ENCODE results near the gene IMMP2L. TPM values are rescaled to one million over a fixed set of nuclear protein-coding genes. Genes with fewer than 3 reads are reported as not detected.

The IMMP2L gene
- polyA plus RNA-seq, 2 of the 4 experiments (the other 2 are of a cell fraction), result 16.1 to 23.8 TPM

- TF ChIP-seq FOSL2 (IDR thresholded peaks at IDR 0.05) (no peak), FOSL2 (CRISPR knock-in tag; IDR thresholded peaks at IDR 0.05) (no peak), CTCF (IDR thresholded peaks at IDR 0.05) (no peak), NR3C1 (IDR thresholded peaks at IDR 0.05) (no peak), ZSCAN20 (CRISPR knock-in tag; IDR thresholded peaks at IDR 0.05) (no peak), CBX8 (IDR thresholded peaks at IDR 0.05) (no peak), RFX5 (IDR thresholded peaks at IDR 0.05) (no peak), MAZ (IDR thresholded peaks at IDR 0.05; ENCODE audit: borderline replicate concordance, low read depth, low read length) (no peak)
Observed at GRCh38 chr7:111605246-111605645, 43.0 kb upstream of the IMMP2L start (continued).

- FAIRE-seq (no peak), ATAC-seq (no peak), DNase-seq (ENCODE audit: low read depth in 1 of 2, low spot score in 1 of 2) (no peak)
- TF ChIP-seq TP53 (CRISPR knock-in tag; IDR thresholded peaks at IDR 0.05) (no peak), BCL3 (IDR thresholded peaks at IDR 0.05) (no peak), NR3C1 (IDR thresholded peaks at IDR 0.05) (no peak), POLR2AphosphoS2 (conservative IDR thresholded peaks at IDR 0.05; ENCODE audit: low read length) (no peak), MAFK (IDR thresholded peaks at IDR 0.05; ENCODE audit: partially characterized antibody) (no peak), HOXA7 (CRISPR knock-in tag; IDR thresholded peaks at IDR 0.05) (no peak), CHD4 (IDR thresholded peaks at IDR 0.05; ENCODE audit: borderline replicate concordance) (no peak), ELK1 (IDR thresholded peaks at IDR 0.05; ENCODE audit: low read depth, low read length) (no peak), CBX8 (IDR thresholded peaks at IDR 0.05) (no peak), FOXS1 (CRISPR knock-in tag; IDR thresholded peaks at IDR 0.05) (no peak)
- Histone ChIP-seq H3K27ac (no peak overlapping the region), H3K4me1 (no peaks in the 10 kb centered on the region), H3K4me3 (no peak overlapping the region), H3K9me3 (no peaks in the 10 kb centered on the region), H3K4me2 (no peak overlapping the region)
- CTCF ChIA-PET, result interaction anchor here (1.1 kb wide), 1 partner anchor 56 kb away, joined by 3 read pairs; no protein-coding TSS in a partner anchor
- POLR2A ChIA-PET, result no interaction called here
- WGBS (ENCODE audit: missing lambda C conversion rate), result 78% methylated on average over 1 of the region's 1 CpG
Observed at GRCh38 chr7:111600091-111600490, 37.8 kb upstream of the IMMP2L start.

- no peak for ATAC-seq
- WGBS (ENCODE audit: missing lambda C conversion rate), result 95% methylated on average over 1 of the region's 1 CpG
- no peak for FAIRE-seq
- Histone ChIP-seq H3K4me2 (no peak overlapping the region), H3K9me3 (no peaks in the 10 kb centered on the region), H3K4me3 (no peak overlapping the region), H3K27ac (no peak overlapping the region), H3K4me1 (no peaks in the 10 kb centered on the region)
- DNase-seq (ENCODE audit: low read depth in 1 of 2, low spot score in 1 of 2), result no peak
- ChIA-PET POLR2A (no interaction called here), CTCF (no interaction called here)
- no peak for TF ChIP-seq JUN (IDR thresholded peaks at IDR 0.05)
- no peak for TF ChIP-seq BHLHE40 (IDR thresholded peaks at IDR 0.05; ENCODE audit: low read depth, low read length)
- TF ChIP-seq SREBF2 (IDR thresholded peaks at IDR 0.05), result no peak
- TF ChIP-seq HES2 (IDR thresholded peaks at IDR 0.05), result no peak
- TF ChIP-seq CEBPB (IDR thresholded peaks at IDR 0.05), result no peak
- no peak for TF ChIP-seq ZFP36 (IDR thresholded peaks at IDR 0.05; ENCODE audit: borderline replicate concordance, partially characterized antibody)
- no peak for TF ChIP-seq HOXB13 (CRISPR knock-in tag; IDR thresholded peaks at IDR 0.05; ENCODE audit: low read depth)
- TF ChIP-seq SMC3 (IDR thresholded peaks at IDR 0.05), result no peak
- no peak for TF ChIP-seq HDAC2 (IDR thresholded peaks at IDR 0.05)
- TF ChIP-seq FOXS1 (CRISPR knock-in tag; IDR thresholded peaks at IDR 0.05), result no peak
- no peak for TF ChIP-seq CTCF (IDR thresholded peaks at IDR 0.05)
- TF ChIP-seq ZSCAN20 (CRISPR knock-in tag; IDR thresholded peaks at IDR 0.05), result no peak
- no peak for TF ChIP-seq EP300 (IDR thresholded peaks at IDR 0.05)
- no peak for TF ChIP-seq KDM5A (IDR thresholded peaks at IDR 0.05)
- no peak for TF ChIP-seq NPAS2 (CRISPR knock-in tag; IDR thresholded peaks at IDR 0.05; ENCODE audit: borderline replicate concordance)
- no peak for TF ChIP-seq RFX5 (IDR thresholded peaks at IDR 0.05)
- no peak for TF ChIP-seq ESRRA (IDR thresholded peaks at IDR 0.05; ENCODE audit: borderline replicate concordance, low read length)
- no peak for TF ChIP-seq CHD4 (IDR thresholded peaks at IDR 0.05; ENCODE audit: borderline replicate concordance)
- TF ChIP-seq EHMT2 (IDR thresholded peaks at IDR 0.05; ENCODE audit: low read depth), result no peak
- TF ChIP-seq EHF (CRISPR knock-in tag; IDR thresholded peaks at IDR 0.05), result no peak
Observed at GRCh38 chr7:111595780-111596179, 33.5 kb upstream of the IMMP2L start.

Data from A549 (cell line).